NOMO-1 treated with dmso at 0.1 percent for 144 hours (cell line): ENCODE data around the gene KLK6.
"Not testable (repeated sequence)": the region's sequence is repeated elsewhere in the genome, so short reads cannot be mapped to it uniquely, and the experiment has no call there.

Experiments
- DNase-seq: peaks from one replicate; lab custom pipeline; 2025; ENCODE audit not compliant: unreplicated experiment; lab: John Stamatoyannopoulos, UW

The KLK6 gene

GRCh38 chr19:50994129-50994528 is 24.7 kb upstream of the KLK6 start:
- no peak for DNase-seq

GRCh38 chr19:50992666-50993035 is 23.3 kb upstream of the KLK6 start:
- no peak for DNase-seq

- not testable (repeated sequence) for DNase-seq
These were observed 15.0 kb upstream of the KLK6 start for GRCh38 chr19:50984416-50984815.

- DNase-seq = no peak
These were observed 14.4 kb upstream of the KLK6 start, which contains the start of gene KLK7 for GRCh38 chr19:50983625-50984292. TSS of gene KLK7 (minus strand) at chr19:50983917. CDS start at chr19:50982399, 1,518 bp downstream.

- DNase-seq = no peak
These were observed 12.8 kb upstream of the KLK6 start for GRCh38 chr19:50982186-50982585.

GRCh38 chr19:50981587-50982146 is 12.3 kb upstream of the KLK6 start:
- no peak for DNase-seq

- no peak for DNase-seq
These were observed 10.8 kb upstream of the KLK6 start for GRCh38 chr19:50980208-50980607.

- no peak for DNase-seq
These were observed 10.4 kb upstream of the KLK6 start for GRCh38 chr19:50979758-50980157.

GRCh38 chr19:50978772-50979390 is 9.5 kb upstream of the KLK6 start:
- DNase-seq = no peak

GRCh38 chr19:50977626-50978025 is 8.2 kb upstream of the KLK6 start:
- no peak for DNase-seq

- DNase-seq = no peak
These were observed 6.4 kb upstream of the KLK6 start for GRCh38 chr19:50975766-50976165.

GRCh38 chr19:50974702-50975556 is 5.5 kb upstream of the KLK6 start:
- DNase-seq = no peak

- no peak for DNase-seq
These were observed 3.5 kb upstream of the KLK6 start for GRCh38 chr19:50972795-50973376.

GRCh38 chr19:50969810-50970209 is 419 bp upstream of the KLK6 start:
- DNase-seq = not testable (repeated sequence)

GRCh38 chr19:50968716-50969412 is 527 bp downstream of the KLK6 start:
- DNase-seq = no peak

GRCh38 chr19:50967929-50968715 is 1.3 kb downstream of the KLK6 start:
- DNase-seq = no peak

- DNase-seq = no peak
These were observed 5.1 kb downstream of the KLK6 start for GRCh38 chr19:50964266-50964665.

GRCh38 chr19:50963381-50963780 is 6.0 kb downstream of the KLK6 start:
- no peak for DNase-seq

- DNase-seq = no peak
These were observed 7.1 kb downstream of the KLK6 start for GRCh38 chr19:50962245-50962644.
